ENCODE results near the gene SLCO3A1.

DNA sequence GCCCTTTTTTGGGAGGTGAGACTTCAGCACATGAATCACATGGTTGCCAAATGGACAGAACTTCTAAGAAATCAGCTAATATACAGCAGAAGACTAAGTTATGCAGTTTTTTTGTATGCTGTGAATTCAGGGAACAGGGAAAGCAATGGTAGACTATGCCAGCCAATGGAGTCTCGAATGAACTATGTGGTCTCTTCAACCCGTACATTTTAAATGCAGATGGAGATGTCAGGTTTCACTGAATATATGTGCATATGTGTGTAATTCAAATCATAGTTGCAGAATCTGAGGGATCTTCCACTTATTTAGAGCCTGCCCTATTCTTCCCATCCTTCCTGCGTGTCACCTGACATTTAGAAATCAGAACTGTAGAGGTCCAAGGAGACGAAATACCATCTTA lies 187.9 kb downstream of the SLCO3A1 start:
- TF ChIP-seq, protein P1, sequence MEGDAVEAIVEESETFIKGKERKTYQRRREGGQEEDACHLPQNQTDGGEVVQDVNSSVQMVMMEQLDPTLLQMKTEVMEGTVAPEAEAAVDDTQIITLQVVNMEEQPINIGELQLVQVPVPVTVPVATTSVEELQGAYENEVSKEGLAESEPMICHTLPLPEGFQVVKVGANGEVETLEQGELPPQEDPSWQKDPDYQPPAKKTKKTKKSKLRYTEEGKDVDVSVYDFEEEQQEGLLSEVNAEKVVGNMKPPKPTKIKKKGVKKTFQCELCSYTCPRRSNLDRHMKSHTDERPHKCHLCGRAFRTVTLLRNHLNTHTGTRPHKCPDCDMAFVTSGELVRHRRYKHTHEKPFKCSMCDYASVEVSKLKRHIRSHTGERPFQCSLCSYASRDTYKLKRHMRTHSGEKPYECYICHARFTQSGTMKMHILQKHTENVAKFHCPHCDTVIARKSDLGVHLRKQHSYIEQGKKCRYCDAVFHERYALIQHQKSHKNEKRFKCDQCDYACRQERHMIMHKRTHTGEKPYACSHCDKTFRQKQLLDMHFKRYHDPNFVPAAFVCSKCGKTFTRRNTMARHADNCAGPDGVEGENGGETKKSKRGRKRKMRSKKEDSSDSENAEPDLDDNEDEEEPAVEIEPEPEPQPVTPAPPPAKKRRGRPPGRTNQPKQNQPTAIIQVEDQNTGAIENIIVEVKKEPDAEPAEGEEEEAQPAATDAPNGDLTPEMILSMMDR (conservative IDR thresholded peaks at IDR 0.05; ENCODE audit: low read length), result no peak
- TF ChIP-seq EZH2phosphoT487 (IDR thresholded peaks at IDR 0.05; ENCODE audit: borderline replicate concordance), result no peak

Measured in Loucy (cell line).